Small intestine (tissue), 7 donors: ENCODE data around the gene ZNF555. TPM values are rescaled to one million over a fixed set of nuclear protein-coding genes. Genes with fewer than 3 reads are reported as not detected.

ENCODE experiments used
- DNase-seq, 2 donors: peaks; one replicate each; pipeline versions ENCODE4 v3.0.0 to v3.0.0-alpha.2; 2013
- FAIRE-seq: peaks from 2 replicates; lab custom pipeline; 2012; peaks lifted over from hg19 to GRCh38; lab: Jason Lieb, UNC
- H3K27ac ChIP-seq, 3 donors: one replicate each; pipeline ENCODE4 v1.5.1; 2013; ENCODE audit warnings: low read length in 2 of 3, mild to moderate bottlenecking in 2 of 3, control low read depth in 1 of 3, inconsistent platforms in 1 of 3, low read depth in 1 of 3, moderate library complexity in 1 of 3
- H3K27me3 ChIP-seq, 3 donors: one replicate each; pipeline ENCODE4 v1.6.1; 2013; ENCODE audit warnings: low read length in 3 of 3, inconsistent platforms in 1 of 3; ENCODE audit not compliant: control insufficient read depth in 3 of 3, insufficient read depth in 3 of 3
- H3K36me3 ChIP-seq, 3 donors: one replicate each; pipeline ENCODE4 v1.6.1; 2013; ENCODE audit warnings: low read length in 3 of 3, inconsistent platforms in 1 of 3, low read depth in 1 of 3, mild to moderate bottlenecking in 1 of 3, moderate library complexity in 1 of 3; ENCODE audit not compliant: control insufficient read depth in 3 of 3, insufficient read depth in 2 of 3
- H3K4me1 ChIP-seq, 3 donors: one replicate each; pipeline ENCODE4 v1.6.1; 2013; ENCODE audit warnings: low read length in 2 of 3, inconsistent platforms in 1 of 3, low read depth in 1 of 3, mild to moderate bottlenecking in 1 of 3, moderate library complexity in 1 of 3; ENCODE audit not compliant: control insufficient read depth in 3 of 3, insufficient read depth in 2 of 3
- H3K4me3 ChIP-seq, 3 donors: one replicate each; pipeline ENCODE4 v1.5.1; 2013; ENCODE audit warnings: low read length in 3 of 3, control low read depth in 1 of 3, inconsistent platforms in 1 of 3, low read depth in 1 of 3, mild to moderate bottlenecking in 1 of 3, moderate library complexity in 1 of 3
- H3K9me3 ChIP-seq, 2 donors: one replicate each; pipeline ENCODE4 v1.6.1; 2013; ENCODE audit warnings: low read depth in 1 of 2, low read length in 1 of 2; ENCODE audit not compliant: control insufficient read depth in 2 of 2, insufficient read depth in 1 of 2
- WGBS, 3 donors: extraction: QIAGEN DNeasy Blood & Tissue Kit; methylation state at CpG; one replicate each; pipeline ENCODE4 v1.1.7; 2013; 5-methylcytosine and 5-hydroxymethylcytosine counted together
- polyA plus RNA-seq, 4 donors: library from polyadenylated mRNA; stranded (reverse) in 3 of 4; unstranded in 1 of 4; fragments of 200-250 nt in 3 of 4; fragments of 120-200 nt in 1 of 4; gene quantifications; one replicate each; pipeline versions ENCODE4 v1.2.1 to v1.2.3, GENCODE V29; 2013
- donor health status: healthy with polysubstance abuse.
- donor health status: control.
- donor health status: control.
- donor health status: Bipolar disorder and iron deficiency.
- donor health status: healthy.

Gene ZNF555
- polyA plus RNA-seq, 4 donors, result 1.5 to 4.0 (median 1.9) TPM

- no peak overlapping the region for H3K4me3 ChIP-seq
- H3K4me1 ChIP-seq, result no peaks in the 10 kb centered on the region
- H3K36me3 ChIP-seq, result peaks cover 4 to 94% (median 9%) of the 10 kb centered on the region in 3 donors
- H3K9me3 ChIP-seq, result no peaks in the 10 kb centered on the region
- H3K27ac ChIP-seq, result no peak overlapping the region
- FAIRE-seq, result no peak
- WGBS, 3 donors, result 95 to 98% (median 97%) methylated on average over 15 of the region's 15 CpGs
- H3K27me3 ChIP-seq, result no peaks in the 10 kb centered on the region
- no peak for DNase-seq
Measured at GRCh38 chr19:2797280-2797679, 44.0 kb upstream of the ZNF555 start.

GRCh38 chr19:2798158-2798685 is 43.1 kb upstream of the ZNF555 start:
- WGBS, 3 donors, result 96 to 98% (median 96%) methylated on average over 15 to 16 of the region's 16 CpGs
- no peak overlapping the region for H3K4me3 ChIP-seq
- H3K36me3 ChIP-seq, result peaks cover 4 to 96% (median 11%) of the 10 kb centered on the region in 3 donors
- H3K9me3 ChIP-seq, result no peaks in the 10 kb centered on the region
- FAIRE-seq, result no peak
- H3K27ac ChIP-seq, result no peak overlapping the region
- H3K27me3 ChIP-seq, result no peaks in the 10 kb centered on the region
- no peak for DNase-seq
- H3K4me1 ChIP-seq, result no peaks in the 10 kb centered on the region

DNA sequence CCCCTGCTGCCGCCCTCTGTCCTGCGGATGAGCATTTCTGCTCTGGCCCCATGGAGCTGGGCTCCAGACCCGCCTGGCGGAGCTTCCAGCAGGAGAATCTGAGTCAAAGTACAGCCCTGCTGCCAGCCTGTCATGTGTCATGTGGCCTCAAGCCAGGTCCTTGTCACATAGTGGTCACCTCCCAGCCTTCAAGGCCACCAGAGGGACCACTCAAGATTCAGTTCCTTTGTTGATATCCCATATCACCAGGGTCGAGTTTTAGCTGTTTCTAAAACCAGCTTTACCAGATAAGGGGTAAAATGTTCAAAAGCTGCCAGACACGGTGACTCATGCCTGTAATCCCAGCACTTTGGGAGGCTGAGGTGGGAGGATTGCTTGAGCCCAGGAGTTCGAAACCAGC is 42.5 kb upstream of the ZNF555 start:
- FAIRE-seq (no peak), DNase-seq (no peak)
- Histone ChIP-seq H3K27ac (no peak overlapping the region), H3K36me3 (peaks cover 4 to 97% (median 11%) of the 10 kb centered on the region in 3 donors), H3K9me3 (no peaks in the 10 kb centered on the region), H3K4me1 (no peaks in the 10 kb centered on the region), H3K4me3 (no peak overlapping the region), H3K27me3 (no peaks in the 10 kb centered on the region)
- WGBS, 3 donors, result 82 to 87% (median 85%) methylated on average over 7 of the region's 7 CpGs

DNA sequence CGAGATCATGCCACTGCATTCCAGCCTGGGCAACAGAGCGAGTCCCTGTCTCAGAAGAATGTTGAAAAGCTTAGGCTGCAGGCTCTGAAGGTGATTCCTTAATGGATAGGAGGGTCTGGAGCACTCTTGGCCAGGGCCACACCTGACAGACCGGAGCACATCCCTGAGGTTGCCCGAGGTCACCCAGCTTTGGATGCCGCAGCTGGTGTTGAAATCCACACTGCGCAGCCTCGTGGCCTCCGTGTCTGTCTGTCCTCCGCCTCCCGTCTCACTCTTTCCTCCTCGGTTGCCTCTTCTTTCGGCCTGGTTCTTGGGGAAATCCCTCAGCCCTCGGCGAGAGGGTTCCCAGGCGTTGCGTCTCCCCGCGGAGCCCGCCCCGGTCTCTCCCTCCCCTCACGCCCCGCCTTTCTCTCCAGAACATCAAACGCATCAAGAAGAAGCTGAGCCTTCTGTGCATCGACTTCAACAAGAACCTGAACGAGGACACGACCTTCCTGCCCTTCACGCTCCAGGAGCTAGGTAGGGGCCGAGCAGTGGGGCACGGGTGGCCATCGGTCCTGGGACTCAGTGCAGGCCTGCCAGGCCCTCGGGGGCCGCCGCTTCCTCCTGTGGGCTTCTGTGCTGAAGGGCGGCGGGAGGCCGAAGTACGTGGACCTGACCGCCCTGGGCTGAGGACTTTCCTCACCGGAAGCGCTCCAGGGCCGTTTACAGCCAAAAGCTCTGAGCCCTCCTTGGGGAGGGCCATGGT is 41.8 kb upstream of the ZNF555 start:
- Histone ChIP-seq H3K4me1 (no peaks in the 10 kb centered on the region), H3K36me3 (peaks cover 4 to 97% (median 11%) of the 10 kb centered on the region in 3 donors), H3K9me3 (no peaks in the 10 kb centered on the region), H3K27ac (no peak overlapping the region), H3K27me3 (no peaks in the 10 kb centered on the region), H3K4me3 (no peak overlapping the region)
- no peak for FAIRE-seq
- no peak for DNase-seq
- 94 to 96% (median 95%) methylated on average over 41 of the region's 41 CpGs for WGBS, 3 donors

GRCh38 chr19:2800506-2800905 is 40.8 kb upstream of the ZNF555 start:
- Histone ChIP-seq H3K27me3 (no peaks in the 10 kb centered on the region), H3K4me3 (no peak overlapping the region), H3K27ac (no peak overlapping the region), H3K36me3 (peaks cover 4 to 97% (median 15%) of the 10 kb centered on the region in 3 donors), H3K9me3 (no peaks in the 10 kb centered on the region), H3K4me1 (no peaks in the 10 kb centered on the region)
- 94 to 95% (median 95%) methylated on average over 22 of the region's 22 CpGs for WGBS, 3 donors
- FAIRE-seq (no peak), DNase-seq (no peak)

- no peak overlapping the region for H3K4me3 ChIP-seq
- peaks cover 4 to 96% (median 21%) of the 10 kb centered on the region in 3 donors for H3K36me3 ChIP-seq
- FAIRE-seq (no peak), DNase-seq (no peak)
- no peaks in the 10 kb centered on the region for H3K27me3 ChIP-seq
- H3K27ac ChIP-seq, result no peak overlapping the region
- no peaks in the 10 kb centered on the region for H3K9me3 ChIP-seq
- H3K4me1 ChIP-seq, result no peaks in the 10 kb centered on the region
- 96 to 98% (median 97%) methylated on average over 17 of the region's 17 CpGs for WGBS, 3 donors
Measured at GRCh38 chr19:2802826-2803225, 38.4 kb upstream of the ZNF555 start.

DNA sequence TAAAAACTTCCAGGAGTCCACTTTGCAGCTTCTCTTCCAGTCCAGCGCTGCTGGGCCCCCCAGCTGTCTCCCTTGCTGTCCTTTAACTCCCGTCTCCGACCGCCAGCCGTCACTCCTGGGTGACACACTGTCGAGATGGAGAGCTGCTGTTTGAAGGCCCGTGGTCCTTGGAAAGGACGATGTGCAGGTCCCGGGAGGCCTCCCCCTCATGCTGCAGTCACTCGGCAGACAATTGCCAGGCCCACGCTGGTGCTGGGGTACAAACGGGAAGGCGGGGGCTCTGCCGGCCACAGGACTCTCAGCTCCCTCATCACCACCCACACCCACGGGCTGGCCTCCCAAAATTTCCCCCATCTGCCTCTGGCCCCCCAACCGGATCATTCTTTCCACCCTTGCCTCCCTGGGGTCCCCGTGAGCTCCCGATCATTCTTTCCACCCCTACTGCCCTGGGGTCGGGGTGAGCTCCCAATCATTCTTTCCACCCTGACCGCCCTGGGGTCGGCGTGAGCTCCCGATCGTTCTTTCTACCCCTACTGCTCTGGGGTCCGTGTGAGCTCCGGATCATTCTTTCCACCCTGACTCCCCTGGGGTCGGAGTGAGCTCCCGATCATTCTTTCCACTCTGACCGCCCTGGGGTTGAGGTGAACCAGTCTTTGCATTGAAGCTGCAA is 37.7 kb upstream of the ZNF555 start:
- DNase-seq, result no peak
- Histone ChIP-seq H3K4me3 (no peak overlapping the region), H3K9me3 (no peaks in the 10 kb centered on the region), H3K27me3 (no peaks in the 10 kb centered on the region), H3K36me3 (peaks cover 4 to 96% (median 21%) of the 10 kb centered on the region in 3 donors), H3K4me1 (no peaks in the 10 kb centered on the region), H3K27ac (no peak overlapping the region)
- 92 to 97% (median 92%) methylated on average over 27 to 29 of the region's 29 CpGs for WGBS, 3 donors
- no peak for FAIRE-seq

DNA sequence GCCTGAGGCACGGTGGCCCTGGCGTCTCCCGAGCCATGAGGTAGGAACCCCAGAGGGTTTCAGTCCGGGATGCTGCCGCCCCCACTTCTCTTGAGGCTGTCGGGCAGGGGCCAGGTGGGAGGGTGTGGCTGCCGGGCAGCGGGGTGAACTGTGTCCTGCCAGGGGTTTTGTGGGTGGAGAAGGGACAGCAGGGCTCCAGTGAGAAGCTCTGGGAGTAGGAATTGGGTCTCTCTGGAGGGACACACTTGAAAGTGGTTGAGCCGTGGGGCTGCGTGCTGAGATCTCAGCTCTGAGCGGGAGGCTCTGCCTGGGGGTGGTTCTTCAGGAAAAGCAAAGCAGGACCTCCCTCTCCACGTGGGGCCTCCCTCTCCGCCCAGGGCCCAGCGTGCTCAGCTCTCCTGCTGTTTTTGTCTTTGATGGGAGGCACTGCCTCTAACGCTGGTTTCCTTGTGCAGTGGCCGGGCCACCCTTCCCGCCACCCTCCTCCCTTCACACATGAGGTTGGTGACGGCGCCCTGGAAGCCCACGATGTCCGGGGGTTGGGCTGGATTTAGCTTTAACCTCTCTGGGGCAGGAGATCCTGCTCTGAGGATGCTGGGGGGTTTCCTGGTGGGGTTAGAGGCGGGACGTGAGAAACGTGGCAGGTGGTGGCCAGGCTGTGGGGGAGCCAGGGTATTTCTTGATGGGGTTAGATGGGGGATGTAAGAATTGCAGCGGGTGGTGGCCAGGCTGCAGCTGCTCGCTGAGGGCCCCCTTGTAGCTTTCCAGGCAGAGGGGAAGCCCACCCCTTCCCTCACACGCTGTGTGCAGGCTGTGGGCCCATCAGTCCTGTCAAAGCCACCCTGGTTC is 36.9 kb upstream of the ZNF555 start:
- H3K36me3 ChIP-seq, result peaks cover 3 to 96% (median 17%) of the 10 kb centered on the region in 3 donors
- DNase-seq (no peak), FAIRE-seq (no peak)
- no peak overlapping the region for H3K27ac ChIP-seq
- no peak overlapping the region for H3K4me3 ChIP-seq
- no peaks in the 10 kb centered on the region for H3K9me3 ChIP-seq
- no peaks in the 10 kb centered on the region for H3K27me3 ChIP-seq
- H3K4me1 ChIP-seq, result no peaks in the 10 kb centered on the region
- WGBS, 3 donors, result 82 to 88% (median 88%) methylated on average over 26 to 27 of the region's 27 CpGs
